GM12864 (cell line): ENCODE measurements around the gene FBXO41.

ENCODE experiments used
- DNase-seq: peaks from one replicate; pipeline ENCODE4 v3.0.0-alpha.2; 2011; ENCODE audit warnings: low read depth
- H3K4me3 ChIP-seq: 2 replicates; pipeline ENCODE4 v1.5.1; 2011; ENCODE audit warnings: mild to moderate bottlenecking, low read depth, low read length, control low read depth
- CTCF ChIP-seq: IDR thresholded peaks from 2 replicates; pipeline ENCODE4 v1.5.1; 2011; ENCODE audit warnings: low read depth, mild to moderate bottlenecking, moderate library complexity, low read length, control low read depth, inconsistent platforms; ENCODE audit errors: missing control alignments

FBXO41 gene

GRCh38 chr2:73252238-73253027, 31.8 kb downstream of the FBXO41 start:
- no peak overlapping the region for H3K4me3 ChIP-seq
- TF ChIP-seq CTCF, result no peak
- no peak for DNase-seq

GRCh38 chr2:73250872-73251846, 33.1 kb downstream of the FBXO41 start:
- TF ChIP-seq CTCF, result no peak
- DNase-seq, result no peak
- H3K4me3 ChIP-seq, result no peak overlapping the region

GRCh38 chr2:73249636-73250035, 34.6 kb downstream of the FBXO41 start:
- no peak for TF ChIP-seq CTCF
- no peak overlapping the region for H3K4me3 ChIP-seq
- DNase-seq, result no peak

- TF ChIP-seq CTCF, result no peak
- no peak for DNase-seq
- no peak overlapping the region for H3K4me3 ChIP-seq
Measured at GRCh38 chr2:73246850-73247249, 37.4 kb downstream of the FBXO41 start.

GRCh38 chr2:73244580-73244979, 39.7 kb downstream of the FBXO41 start:
- no peak for TF ChIP-seq CTCF
- DNase-seq, result no peak
- H3K4me3 ChIP-seq, result no peak overlapping the region

GRCh38 chr2:73243884-73244570, 40.3 kb downstream of the FBXO41 start:
- DNase-seq, result no peak
- no peak for TF ChIP-seq CTCF

More at GRCh38 chr2:73243884-73244570, 40.3 kb downstream of the FBXO41 start:
- no peak overlapping the region for H3K4me3 ChIP-seq
